H1 (cell line): ENCODE data around the gene PPARD. TPM values are rescaled to one million over a fixed set of nuclear protein-coding genes. Genes with fewer than 3 reads are reported as not detected.
A peak's percentile ranks its signal among the peaks of the same experiment; 100 is the strongest.

Source experiments
- CTCF ChIA-PET: fragments of 300-600 bp; sonication (Branson Sonifier 250); formaldehyde crosslinking; loops from one replicate; lab custom pipeline; 2021; ENCODE audit not compliant: partially characterized antibody; lab: Charles Lee
- POLR2A ChIA-PET: fragments of 300-600 bp; sonication (Branson Sonifier 250); formaldehyde crosslinking; loops from one replicate; lab custom pipeline; 2021; ENCODE audit warnings: inconsistent platforms; ENCODE audit not compliant: partially characterized antibody; lab: Charles Lee
- DNase-seq, 2 experiments: peaks; one replicate each; pipeline versions ENCODE4 v3.0.0 to v3.0.0-alpha.2; 2010 to 2022; ENCODE audit warnings: low spot score in 2 of 2, low read depth in 1 of 2, mixed read lengths in 1 of 2
- FAIRE-seq: peaks from 2 replicates; lab custom pipeline; 2011; peaks lifted over from hg19 to GRCh38; lab: Jason Lieb, UNC
- H2AFZ ChIP-seq: 2 replicates; pipeline ENCODE4 v1.8.1; 2012; ENCODE audit warnings: low read length, inconsistent platforms
- H2AK5ac ChIP-seq: 2 replicates; pipeline ENCODE4 v1.6.1; 2013; ENCODE audit warnings: low read depth, low read length
- H2BK120ac ChIP-seq: replicated peaks from 2 replicates; pipeline ENCODE3; 2013; ENCODE audit warnings: low read depth, low read length, inconsistent platforms
- H2BK12ac ChIP-seq: 2 replicates; pipeline ENCODE4 v1.6.1; 2013; ENCODE audit warnings: low read depth, low read length
- H2BK15ac ChIP-seq: 2 replicates; pipeline ENCODE4 v1.6.1; 2013; ENCODE audit warnings: low read length
- H2BK20ac ChIP-seq: 2 replicates; pipeline ENCODE4 v1.6.1; 2013; ENCODE audit warnings: low read length
- H2BK5ac ChIP-seq: 2 replicates; pipeline ENCODE4 v1.6.1; 2013; ENCODE audit warnings: low read depth, low read length
- H3K14ac ChIP-seq: 2 replicates; pipeline ENCODE4 v1.6.1; 2013; ENCODE audit warnings: inconsistent platforms; ENCODE audit not compliant: insufficient read length
- H3K18ac ChIP-seq: 2 replicates; pipeline ENCODE4 v1.6.1; 2013; ENCODE audit warnings: low read length; ENCODE audit errors: extremely low read depth
- H3K23ac ChIP-seq: 2 replicates; pipeline ENCODE4 v1.6.1; 2013; ENCODE audit warnings: inconsistent platforms; ENCODE audit not compliant: insufficient read length
- H3K23me2 ChIP-seq: 2 replicates; pipeline ENCODE4 v1.6.1; 2013; ENCODE audit warnings: low read depth, low read length
- H3K27ac ChIP-seq: 2 replicates; pipeline ENCODE4 v1.6.1; 2011; ENCODE audit warnings: low read depth, low read length, inconsistent platforms
- H3K27me3 ChIP-seq, 4 experiments: replicated peaks in 1 of 4; 1 replicate in 1 of 4; 2 replicates in 3 of 4; pipeline versions ENCODE4 v1.6.1 to v1.8.1; 2011 to 2013; ENCODE audit warnings: low read length in 3 of 4, mild to moderate bottlenecking in 3 of 4, inconsistent platforms in 2 of 4, mixed read lengths in 2 of 4, moderate library complexity in 1 of 4; ENCODE audit not compliant: control insufficient read depth in 3 of 4, insufficient read depth in 3 of 4; ENCODE audit errors: extremely low read depth in 1 of 4
- H3K36me3 ChIP-seq, 4 experiments: 2 replicates each; pipeline versions ENCODE4 v1.6.1 to v1.8.1; 2011 to 2013; ENCODE audit warnings: mild to moderate bottlenecking in 4 of 4, low read length in 3 of 4, moderate library complexity in 2 of 4, control low read depth in 1 of 4, inconsistent platforms in 1 of 4; ENCODE audit not compliant: insufficient read depth in 4 of 4, control insufficient read depth in 2 of 4
- H3K4ac ChIP-seq: replicated peaks from 2 replicates; pipeline ENCODE3; 2013; ENCODE audit warnings: low read length, low read depth, mixed read lengths, inconsistent platforms; ENCODE audit not compliant: insufficient read length
- H3K4me1 ChIP-seq, 4 experiments: replicated peaks in 1 of 4; 1 replicate in 1 of 4; 2 replicates in 3 of 4; pipeline versions ENCODE4 v1.6.1 to v1.8.1; 2011 to 2013; ENCODE audit warnings: low read length in 3 of 4, inconsistent platforms in 2 of 4, mixed read lengths in 1 of 4; ENCODE audit not compliant: insufficient read depth in 4 of 4, control insufficient read depth in 3 of 4
- H3K4me2 ChIP-seq, 2 experiments: 2 replicates each; pipeline versions ENCODE4 v1.6.1 to v1.8.1; 2011 to 2013; ENCODE audit warnings: low read depth in 2 of 2, low read length in 2 of 2, control low read depth in 1 of 2, inconsistent platforms in 1 of 2, mild to moderate bottlenecking in 1 of 2; ENCODE audit not compliant: insufficient read depth in 1 of 2
- H3K4me3 ChIP-seq, 4 experiments: fragments of 200-600, 300-600 bp in 1 of 4; sonication (generic), shearing (Covaris generic), sonication (Bioruptor Twin) in 1 of 4; 2 replicates each; pipeline versions ENCODE4 v1.5.1 to v1.8.1; 2011 to 2016; ENCODE audit warnings: low read length in 4 of 4, low read depth in 3 of 4, control low read depth in 2 of 4, inconsistent platforms in 2 of 4, mild to moderate bottlenecking in 2 of 4, mixed read lengths in 1 of 4, moderate library complexity in 1 of 4; ENCODE audit not compliant: insufficient read depth in 2 of 4; ENCODE audit errors: extremely low read depth in 1 of 4
- H3K56ac ChIP-seq: replicated peaks from 2 replicates; pipeline ENCODE3; 2013; ENCODE audit warnings: low read depth, mild to moderate bottlenecking, mixed read lengths, low read length, inconsistent platforms; ENCODE audit not compliant: insufficient read length
- H3K79me1 ChIP-seq: 2 replicates; pipeline ENCODE4 v1.6.1; 2013; ENCODE audit warnings: low read depth, low read length, control low read depth
- H3K79me2 ChIP-seq, 2 experiments: 2 replicates each; pipeline versions ENCODE4 v1.6.1 to v1.8.1; 2012 to 2013; ENCODE audit warnings: low read length in 2 of 2, mild to moderate bottlenecking in 2 of 2, inconsistent platforms in 1 of 2; ENCODE audit not compliant: insufficient read depth in 2 of 2, control insufficient read depth in 1 of 2
- H3K9ac ChIP-seq, 4 experiments: replicated peaks in 1 of 4; 1 replicate in 1 of 4; 2 replicates in 3 of 4; pipeline versions ENCODE4 v1.6.1 to v1.8.1; 2011 to 2013; ENCODE audit warnings: low read depth in 3 of 4, low read length in 3 of 4, control low read depth in 2 of 4, mild to moderate bottlenecking in 2 of 4, moderate library complexity in 2 of 4, inconsistent platforms in 1 of 4; ENCODE audit errors: extremely low read depth in 1 of 4
- H3K9me3 ChIP-seq, 2 experiments: 2 replicates each; pipeline versions ENCODE4 v1.6.1 to v1.8.1; 2012 to 2013; ENCODE audit warnings: mild to moderate bottlenecking in 2 of 2, moderate library complexity in 2 of 2, control low read depth in 1 of 2, inconsistent platforms in 1 of 2, low read depth in 1 of 2, low read length in 1 of 2, mixed read lengths in 1 of 2; ENCODE audit not compliant: insufficient read depth in 2 of 2
- H4K20me1 ChIP-seq, 2 experiments: replicated peaks in 1 of 2; 2 replicates each; pipeline versions ENCODE3 to v1.8.1; 2011 to 2013; ENCODE audit warnings: inconsistent platforms in 2 of 2, low read length in 2 of 2, mild to moderate bottlenecking in 1 of 2; ENCODE audit not compliant: insufficient read depth in 2 of 2, control insufficient read depth in 1 of 2
- H4K5ac ChIP-seq: 2 replicates; pipeline ENCODE4 v1.6.1; 2013; ENCODE audit warnings: low read length, low read depth, mixed read lengths, inconsistent platforms; ENCODE audit not compliant: insufficient read length
- H4K8ac ChIP-seq: 2 replicates; pipeline ENCODE4 v1.8.0; 2013; ENCODE audit warnings: mild to moderate bottlenecking, moderate library complexity, low read length, inconsistent platforms; ENCODE audit not compliant: insufficient read depth; ENCODE audit errors: extremely low read depth
- H4K91ac ChIP-seq: replicated peaks from 2 replicates; pipeline ENCODE3; 2013; ENCODE audit warnings: low read length, mixed read lengths, inconsistent platforms; ENCODE audit not compliant: insufficient read length
- CHD2 ChIP-seq: IDR thresholded peaks from 2 replicates; pipeline ENCODE4 v1.6.1; 2012; ENCODE audit warnings: low read length, improper control_type of control experiment
- EZH2 ChIP-seq: fragments of 200-600 bp; sonication (generic); IDR thresholded peaks from 2 replicates; pipeline ENCODE4 v1.7.1; 2012; ENCODE audit warnings: low read depth, mild to moderate bottlenecking, moderate library complexity, low read length, inconsistent platforms; ENCODE audit not compliant: severe bottlenecking
- FOSL1 ChIP-seq: IDR thresholded peaks from 2 replicates; pipeline ENCODE4 v1.6.1; 2011; ENCODE audit warnings: mild to moderate bottlenecking, low read depth, low read length, moderate library complexity; ENCODE audit not compliant: insufficient read depth
- JUND ChIP-seq: IDR thresholded peaks from 2 replicates; pipeline ENCODE4 v1.6.1; 2011; ENCODE audit warnings: mild to moderate bottlenecking, improper control_type of control experiment, low read length
- KDM1A ChIP-seq: fragments of 200-600, 300-600 bp; sonication (generic); IDR thresholded peaks from 2 replicates; pipeline ENCODE4 v1.7.1; 2016; ENCODE audit warnings: mild to moderate bottlenecking, low read length, borderline replicate concordance
- POLR2A ChIP-seq, 2 experiments: IDR thresholded peaks; 1 replicate in 1 of 2; 2 replicates in 1 of 2; pipeline ENCODE4 v1.6.1; 2011; ENCODE audit warnings: low read depth in 2 of 2, low read length in 2 of 2, mild to moderate bottlenecking in 2 of 2; ENCODE audit errors: control extremely low read depth in 1 of 2
- RBBP5 ChIP-seq: IDR thresholded peaks from 2 replicates; pipeline ENCODE4 v1.7.1; 2012; ENCODE audit warnings: low read depth, mild to moderate bottlenecking, inconsistent platforms, low read length, moderate library complexity, borderline replicate concordance
- RFX5 ChIP-seq: IDR thresholded peaks from 2 replicates; pipeline ENCODE4 v1.6.1; 2011; ENCODE audit warnings: low read depth, low read length, improper control_type of control experiment, borderline replicate concordance
- SIRT6 ChIP-seq: IDR thresholded peaks from one replicate; pipeline ENCODE4 v1.7.1; 2012; ENCODE audit warnings: low read length, inconsistent platforms
- SIX5 ChIP-seq: IDR thresholded peaks from 2 replicates; pipeline ENCODE4 v1.6.1; 2011; ENCODE audit warnings: mild to moderate bottlenecking, low read depth, low read length
- WGBS, 2 experiments: shearing (Covaris generic) in 1 of 2; methylation state at CpG; one replicate each; pipeline versions ENCODE4 v1.1.6 to v1.1.7; 2013 to 2015; ENCODE audit warnings: low lambda C conversion rate in 2 of 2, mixed read lengths in 2 of 2, inconsistent platforms in 1 of 2, low coverage in 1 of 2, missing lambda C conversion rate in 1 of 2; ENCODE audit not compliant: insufficient replicate concordance in 2 of 2, insufficient coverage in 1 of 2, insufficient read length in 1 of 2; ENCODE audit errors: extremely low coverage in 1 of 2, missing lambda C conversion rate in 1 of 2; 5-methylcytosine and 5-hydroxymethylcytosine counted together
- polyA plus RNA-seq, 7 experiments: library from polyadenylated mRNA; depleted of rRNA in 3 of 7; stranded (reverse) in 5 of 7; unstranded in 2 of 7; fragments of >200 nt in 5 of 7; fragments of 200-250 nt in 2 of 7; gene quantifications; 1 replicate in 5 of 7; 2 replicates in 1 of 7; 4 replicates in 1 of 7; pipeline versions ENCODE4 v1.2.1 to v1.2.3, GENCODE V29; 2011 to 2013; ENCODE audit warnings: missing spikeins in 2 of 7, mixed read lengths in 2 of 7
- total RNA-seq: library from RNA; stranded (reverse); fragmentation: NEBNext Ultra II Directional; extraction: Animal tissue kit (Norgen Biotek cat#: 25700); gene quantifications from 2 replicates; pipeline ENCODE4 v1.2.1, GENCODE V29; 2021

The PPARD gene
- total and polyA plus RNA-seq, 2 of the 8 experiments (the other 6 are each of a cell fraction or from before 2014, with no cell fraction given) = 14.6 to 14.9 TPM

DNA sequence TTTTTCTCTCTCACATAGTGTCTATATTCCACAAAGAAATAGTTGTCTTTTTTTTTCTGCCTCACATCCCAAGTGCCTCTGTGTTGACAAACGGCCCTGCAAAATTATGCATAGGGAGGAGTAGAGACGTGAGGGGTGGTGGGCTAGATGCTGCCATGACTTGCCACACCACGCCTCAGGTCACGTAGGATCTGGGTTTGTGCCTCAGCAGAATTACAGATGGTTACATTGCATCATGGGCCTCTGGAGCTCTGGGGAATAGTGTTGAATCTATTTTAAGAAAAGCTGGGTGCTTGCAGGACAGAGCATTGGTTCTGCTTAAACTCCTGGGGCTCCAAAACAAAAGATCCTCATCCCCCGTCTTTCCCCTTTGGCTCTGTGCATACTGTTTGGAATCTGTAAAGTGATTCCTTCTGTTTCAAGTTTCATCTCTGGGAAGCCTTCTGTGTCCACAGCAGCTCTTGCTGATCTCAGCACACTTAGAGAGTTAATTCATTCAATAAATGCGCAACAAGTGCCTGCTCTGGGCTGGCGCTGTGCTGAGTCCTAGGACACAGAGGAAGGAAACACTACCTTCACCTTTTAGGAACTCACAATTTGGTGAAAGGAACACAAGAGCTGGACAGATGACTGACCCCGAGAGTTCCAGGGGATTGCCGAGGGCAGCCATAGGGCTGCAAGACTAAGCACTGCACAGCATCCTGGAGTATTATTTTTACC is 112.2 kb downstream of the PPARD start:
- Histone ChIP-seq H3K23ac (no peak overlapping the region), H3K27ac (no peak overlapping the region), H3K23me2 (peaks cover 8% of the 10 kb centered on the region; the same call in 1 of the 2 replicates), H3K36me3 (peaks cover 2 to 17% (median 6%) of the 10 kb centered on the region in 4 experiments; a peak in 7 of 8 replicates), H3K14ac (no peak overlapping the region), H4K20me1 (peaks cover 0 to 6% of the 10 kb centered on the region in 2 experiments), H4K8ac (no peak overlapping the region), H3K9ac (no peak overlapping the region), H3K4me1 (peaks cover 7 to 14% (median 10%) of the 10 kb centered on the region in 4 experiments; a peak in 6 of 7 replicates), H3K79me1 (no peaks in the 10 kb centered on the region; the same call in 1 of the 2 replicates), H2BK5ac (no peak overlapping the region), H3K4me2 (peak overlapping the region; percentile 31 to 89; a peak in 3 of 4 replicates), H2BK20ac (no peak overlapping the region), H3K4me3 (peak overlapping the region in 1 of 4 experiments; percentile 13; a peak in 2 of 8 replicates), H3K27me3 (no peaks in the 10 kb centered on the region), H3K4ac (no peak overlapping the region), H3K79me2 (no peaks in the 10 kb centered on the region), H2AK5ac (no peak overlapping the region), H3K9me3 (no peaks in the 10 kb centered on the region; a peak in 1 of 4 replicates), H2BK12ac (no peak overlapping the region), H2AFZ (no peak overlapping the region), H3K18ac (0 out of 2 replicates have a peak overlapping the region, but pooled peaks have one; percentile 5), H4K5ac (no peak overlapping the region), H2BK15ac (no peak overlapping the region), H2BK120ac (no peak overlapping the region), H3K56ac (no peak overlapping the region), H4K91ac (no peak overlapping the region)
- no peak for FAIRE-seq
- POLR2A ChIA-PET = interaction anchor here (1.2 to 12.4 kb wide), 2 partner anchors 16 to 36 kb away, joined by 3 to 197 read pairs; partner anchors contain the start of gene RPL10A
- CTCF ChIA-PET = interaction anchor here (1.2 to 11.0 kb wide), 7 partner anchors 14 to 159 kb away, joined by 3 to 140 read pairs (median 5); partner anchors contain the start of genes DEF6, PPARD and RPL10A
- DNase-seq = no peak
- TF ChIP-seq SIRT6 (no peak), FOSL1 (no peak), RBBP5 (no peak), POLR2A (IDR thresholded peaks at IDR 0.05; ENCODE audit: control extremely low read depth in 1 of 2, low read depth in 2 of 2, low read length in 2 of 2) (no peak), CHD2 (no peak), EZH2 (no peak), RFX5 (no peak), KDM1A (no peak), SIX5 (no peak), JUND (no peak)
- 68% methylated on average over 9 of the region's 9 CpGs; no CpG with 5 or more reads in 1 of the 2 experiments for WGBS, 2 experiments
